GM18861 (cell line): ENCODE data around the gene CXorf49B.
"Not testable (repeated sequence)": the region's sequence is repeated elsewhere in the genome, so short reads cannot be mapped to it uniquely, and the experiment has no call there.

Experiments used
- ATAC-seq: cut with Tn5 transposase; IDR thresholded peaks from one replicate; pipeline ENCODE4 v1.9.1; 2021; ENCODE audit not compliant: unreplicated experiment

The CXorf49B gene

GRCh38 chrX:71763049-71763448 lies at the start of gene CXorf49B:
Gene CXorf49B, plus strand, starts transcription at chrX:71763349. Its CDS starts 75 bp downstream, at chrX:71763424.
- not testable (repeated sequence) for ATAC-seq

DNA sequence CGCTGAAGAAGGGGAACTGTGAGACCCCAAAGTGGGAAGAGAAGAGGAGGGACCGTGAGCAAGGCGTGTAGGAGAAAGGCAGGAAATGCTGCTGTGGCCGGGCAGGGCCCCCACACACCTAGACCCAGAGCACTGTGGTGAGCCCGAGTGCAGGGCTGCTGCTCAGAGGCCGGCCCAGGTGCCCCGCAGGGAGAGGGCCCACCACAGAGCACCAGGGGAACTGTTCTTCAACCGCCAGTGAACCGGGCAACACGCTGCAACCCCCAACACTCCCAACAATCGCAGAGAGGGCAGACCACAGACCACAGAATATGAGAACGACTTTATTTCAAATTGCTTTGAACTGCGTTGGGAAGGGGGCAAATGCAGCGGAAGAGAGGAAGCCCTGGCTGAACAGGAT lies 49.1 kb upstream of the CXorf49B start:
- not testable (repeated sequence) for ATAC-seq

DNA sequence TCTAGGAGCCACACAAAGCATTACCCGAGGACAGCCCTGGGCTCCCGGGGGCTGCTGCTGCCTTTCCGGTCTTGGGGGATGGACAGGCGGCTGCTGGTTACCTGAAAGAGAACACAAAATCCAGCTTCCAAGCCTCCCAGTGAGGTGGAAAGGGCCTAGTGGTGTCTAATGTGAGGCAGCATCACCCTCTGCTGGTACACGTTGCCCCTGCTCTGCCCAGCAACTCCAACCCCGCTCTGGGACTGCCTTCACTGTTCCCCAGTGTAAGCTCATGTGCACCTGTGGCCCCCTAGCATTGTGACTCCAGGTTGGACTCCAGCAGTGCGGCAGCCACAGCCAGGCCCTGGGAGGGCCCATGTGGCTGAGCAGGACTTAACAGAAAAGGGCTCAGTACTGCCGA lies 47.6 kb upstream of the CXorf49B start:
- ATAC-seq = not testable (repeated sequence)

DNA sequence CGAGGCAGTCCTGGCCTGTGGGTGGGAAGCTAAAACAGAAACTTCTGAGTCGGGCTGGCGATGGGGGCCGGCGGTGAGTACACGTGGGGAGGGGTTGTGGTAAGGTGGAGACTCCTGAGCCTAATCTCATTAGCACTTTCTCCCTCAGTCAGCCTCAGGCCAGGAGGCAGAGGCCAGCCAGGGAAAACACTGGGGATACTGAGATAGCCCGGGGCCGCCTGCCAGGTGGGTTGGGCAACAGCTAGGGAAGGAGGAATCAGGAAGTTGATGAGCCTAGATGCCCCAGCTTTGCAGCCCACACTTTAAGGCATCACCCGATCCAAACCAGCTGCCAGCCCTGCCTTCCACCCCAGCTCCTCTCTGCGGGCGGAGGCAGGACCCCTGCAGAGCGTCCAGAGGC lies 46.8 kb upstream of the CXorf49B start:
- ATAC-seq = not testable (repeated sequence)

DNA sequence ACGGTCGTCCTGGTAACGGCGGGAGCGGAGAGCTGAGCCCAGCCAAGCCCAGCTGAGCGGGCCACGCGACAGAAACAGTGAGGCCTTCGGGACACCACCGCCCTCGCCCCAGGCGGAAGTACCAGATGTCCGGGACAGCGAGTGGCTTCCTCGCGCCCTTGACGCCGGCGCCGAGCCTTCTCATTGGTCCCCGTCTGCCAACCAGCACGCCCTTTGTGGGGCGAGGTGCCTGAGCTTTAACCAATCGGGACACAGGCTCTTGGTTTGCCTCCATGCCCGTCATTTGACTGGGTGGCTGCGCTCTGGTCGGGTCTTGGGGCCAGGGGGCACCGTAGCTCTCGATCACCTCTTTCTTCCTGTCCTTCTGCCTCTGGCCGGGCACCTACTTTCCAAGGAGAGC lies 45.0 kb upstream of the CXorf49B start, which contains the start of gene CXorf49:
Gene CXorf49 (minus strand): TSS at position 101 of the 400 bp plus-strand sequence. CDS start 134 bp downstream, outside the sequence.
- not testable (repeated sequence) for ATAC-seq

DNA sequence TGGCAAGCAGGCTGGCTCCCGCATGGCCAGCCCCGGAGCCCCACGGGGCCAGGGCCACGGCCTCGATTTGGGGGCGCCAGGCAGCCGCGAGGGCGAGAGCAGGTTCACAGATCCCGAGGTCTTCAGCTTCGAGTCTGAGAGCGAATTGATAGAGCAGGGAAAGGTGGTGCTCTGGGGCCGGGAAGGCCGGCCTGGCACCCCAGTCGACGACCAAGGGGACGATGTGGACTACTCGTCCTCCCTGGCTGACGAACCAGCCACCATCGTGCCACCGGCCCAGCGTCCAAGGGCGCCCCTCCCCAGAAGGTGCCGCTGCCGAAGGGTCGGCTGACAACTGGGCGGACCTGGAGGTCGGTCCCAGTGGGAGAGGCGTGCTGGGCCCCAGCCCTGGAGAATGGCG lies 44.0 kb upstream of the CXorf49B start:
- not testable (repeated sequence) for ATAC-seq

DNA sequence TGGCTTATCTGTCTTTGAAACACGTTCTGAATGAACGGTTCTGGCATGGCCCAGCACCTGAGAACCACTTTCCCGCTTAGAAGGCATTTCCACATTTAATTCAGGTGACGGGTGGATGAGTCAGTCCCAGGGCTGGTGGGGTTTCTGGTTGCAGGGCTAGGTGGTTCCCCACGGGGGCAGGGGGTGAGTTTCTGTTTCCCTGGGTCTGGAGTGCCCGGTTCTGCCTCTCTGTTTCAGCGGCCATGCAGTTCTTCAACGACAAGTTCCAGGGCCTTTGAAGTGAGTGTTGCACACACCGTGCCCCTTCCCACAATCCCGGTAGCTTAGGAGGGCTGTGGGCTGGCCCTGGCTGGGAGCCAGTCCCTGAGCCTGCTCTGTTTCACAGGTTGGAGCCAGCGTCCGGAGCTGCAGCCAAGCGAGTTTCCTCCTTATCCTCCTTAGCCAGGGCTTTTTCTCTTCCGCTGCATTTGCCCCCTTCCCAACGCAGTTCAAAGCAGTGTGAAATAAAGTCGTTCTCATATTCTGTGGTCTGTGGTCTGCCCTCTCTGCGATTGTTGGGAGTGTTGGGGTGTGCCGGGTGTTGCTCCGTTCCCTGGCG lies 42.8 kb upstream of the CXorf49B start:
- not testable (repeated sequence) for ATAC-seq

- ATAC-seq = not testable (repeated sequence)
Measured at GRCh38 chrX:71760688-71761281, 2.4 kb upstream of the CXorf49B start.

GRCh38 chrX:71764832-71765231 lies 1.7 kb downstream of the CXorf49B start:
- not testable (repeated sequence) for ATAC-seq

GRCh38 chrX:71765613-71766012 lies 2.5 kb downstream of the CXorf49B start:
- ATAC-seq = not testable (repeated sequence)

DNA sequence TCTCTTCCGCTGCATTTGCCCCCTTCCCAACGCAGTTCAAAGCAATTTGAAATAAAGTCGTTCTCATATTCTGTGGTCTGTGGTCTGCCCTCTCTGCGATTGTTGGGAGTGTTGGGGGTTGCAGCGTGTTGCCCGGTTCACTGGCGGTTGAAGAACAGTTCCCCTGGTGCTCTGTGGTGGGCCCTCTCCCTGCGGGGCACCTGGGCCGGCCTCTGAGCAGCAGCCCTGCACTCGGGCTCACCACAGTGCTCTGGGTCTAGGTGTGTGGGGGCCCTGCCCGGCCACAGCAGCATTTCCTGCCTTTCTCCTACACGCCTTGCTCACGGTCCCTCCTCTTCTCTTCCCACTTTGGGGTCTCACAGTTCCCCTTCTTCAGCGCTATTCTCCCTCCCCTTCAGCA lies 4.0 kb downstream of the CXorf49B start:
- ATAC-seq = not testable (repeated sequence)

DNA sequence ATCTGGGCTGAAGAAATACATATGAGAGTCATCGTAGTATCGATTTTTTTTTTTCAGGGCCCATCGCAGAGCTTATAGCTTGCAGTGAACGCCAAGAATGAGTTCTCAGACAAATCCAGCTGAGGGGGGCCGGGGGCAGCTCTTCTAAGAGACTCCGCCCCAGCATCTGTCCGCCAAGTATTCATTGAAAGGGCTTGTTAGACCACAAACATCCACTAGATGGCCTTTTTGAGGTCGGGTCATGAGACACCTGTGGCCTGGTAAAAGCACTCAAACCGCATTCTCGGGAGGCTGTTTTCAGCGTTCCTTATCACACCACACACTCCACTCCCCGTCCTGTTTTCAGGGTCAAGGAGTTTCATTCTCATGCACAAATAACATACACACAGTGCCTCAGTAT lies 15.2 kb downstream of the CXorf49B start:
- not testable (repeated sequence) for ATAC-seq

DNA sequence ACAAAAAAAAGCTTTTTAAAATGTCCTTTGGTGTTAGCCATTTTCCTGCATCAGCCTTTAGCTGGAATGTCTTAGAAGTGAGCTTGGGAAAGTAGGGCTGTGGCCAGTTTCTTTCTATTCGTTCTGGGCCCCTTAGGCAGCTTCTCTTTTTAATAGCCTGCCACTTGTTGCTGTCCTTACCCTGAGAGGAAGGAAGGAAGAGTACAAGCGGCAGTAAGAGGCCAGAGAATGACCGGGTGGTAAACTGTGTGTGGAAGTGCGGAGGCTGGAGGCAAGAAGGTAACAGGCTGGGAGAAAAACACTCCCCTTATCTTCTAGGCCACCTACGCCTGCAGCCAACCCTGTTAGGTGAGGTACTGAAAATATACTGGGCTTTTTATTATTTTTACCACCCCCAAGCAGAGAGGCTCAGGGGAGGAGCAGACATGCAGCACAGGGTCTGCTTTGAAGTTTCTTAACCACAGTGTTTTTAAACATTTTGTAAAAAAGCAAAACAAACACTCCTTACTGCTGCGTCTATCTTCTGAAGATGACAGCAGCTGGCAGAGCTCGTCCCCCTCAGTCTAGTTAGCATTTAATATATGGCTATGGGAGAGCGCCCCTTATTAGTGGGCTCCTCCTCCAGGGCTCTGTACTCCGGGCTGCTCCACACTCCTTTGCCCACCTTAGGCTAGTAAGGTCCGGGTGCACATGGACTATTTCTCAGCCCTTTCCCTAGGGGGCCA lies 19.2 kb downstream of the CXorf49B start:
- ATAC-seq = not testable (repeated sequence)

DNA sequence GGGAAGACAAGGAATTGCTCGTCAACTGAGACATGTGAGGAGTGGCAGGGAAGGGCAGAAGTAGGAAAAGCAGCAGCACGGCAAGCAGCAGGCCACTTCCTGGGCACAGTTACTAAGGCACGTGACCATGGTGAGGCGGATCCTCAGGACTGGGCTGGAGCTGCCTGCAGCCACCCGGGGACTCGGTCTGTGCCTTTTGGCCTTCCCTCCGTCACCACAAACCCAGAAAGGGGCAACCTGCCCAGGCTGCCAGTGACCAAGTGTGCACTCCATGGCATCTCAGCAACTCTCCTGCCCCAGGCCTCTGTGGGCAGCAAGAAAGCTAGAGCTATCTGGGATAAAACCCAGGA lies 19.8 kb downstream of the CXorf49B start:
- not testable (repeated sequence) for ATAC-seq

GRCh38 chrX:71783569-71784347 lies 20.6 kb downstream of the CXorf49B start:
- ATAC-seq = not testable (repeated sequence)

- ATAC-seq = not testable (repeated sequence)
Measured at GRCh38 chrX:71784348-71784983, 21.3 kb downstream of the CXorf49B start.

DNA sequence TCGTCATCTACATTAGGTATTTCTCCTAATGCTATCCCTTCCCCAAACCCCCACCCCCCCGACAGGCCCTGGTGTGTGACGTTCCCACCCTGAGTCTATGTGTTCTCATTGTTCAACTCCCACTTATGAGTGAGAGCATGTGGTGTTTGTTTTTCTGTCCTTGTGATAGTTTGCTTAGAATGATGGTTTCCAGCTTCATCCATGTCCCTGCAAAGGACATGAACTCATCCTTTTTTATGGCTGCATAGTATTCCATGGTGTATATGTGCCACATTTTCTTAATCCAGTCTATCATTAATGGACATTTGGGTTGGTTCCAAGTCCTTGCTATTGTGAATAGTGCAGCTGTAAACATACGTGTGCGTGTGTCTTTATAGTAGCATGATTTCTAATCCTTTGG lies 43.3 kb downstream of the CXorf49B start:
- ATAC-seq = not testable (repeated sequence)

DNA sequence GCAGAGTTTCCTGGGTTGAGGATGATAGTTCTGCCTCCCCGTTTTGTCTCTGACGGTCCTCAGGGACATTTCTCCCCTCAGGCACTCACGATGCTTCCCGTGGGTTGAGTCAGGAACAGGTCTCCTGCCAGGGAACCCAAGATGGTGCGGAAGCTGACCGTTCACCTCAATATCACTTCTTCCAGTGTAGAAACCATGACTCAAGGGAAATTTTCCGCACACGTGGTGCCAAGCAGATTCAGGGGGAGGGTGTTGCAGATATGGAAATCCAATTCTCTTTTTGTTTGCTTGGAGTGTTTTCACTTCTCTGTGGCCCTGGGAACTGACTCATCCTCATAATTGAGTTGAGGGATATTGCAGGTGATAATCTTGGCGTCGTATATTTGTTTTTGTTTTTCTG lies 46.7 kb downstream of the CXorf49B start:
- ATAC-seq = no peak

GRCh38 chrX:71814123-71814912 lies 51.2 kb downstream of the CXorf49B start:
- ATAC-seq = no peak
